Neural cell (in vitro differentiated cells): ENCODE measurements around the gene FGF2. TPM values are rescaled to one million over a fixed set of nuclear protein-coding genes. Genes with fewer than 3 reads are reported as not detected.

Source experiments
- H2AFZ ChIP-seq: fragments of 200-600, 300-800 bp; sonication (generic), shearing (Covaris generic); 2 replicates; pipeline ENCODE4 v1.6.0; 2014; ENCODE audit warnings: low read depth, mild to moderate bottlenecking, antibody characterized with exemption, low read length, moderate library complexity
- H3F3A ChIP-seq: fragments of 200-600 bp; shearing (Covaris generic); 2 replicates; pipeline ENCODE4 v1.6.1; 2016; ENCODE audit warnings: mild to moderate bottlenecking, moderate library complexity, mixed read lengths, antibody characterized with exemption, low read length; ENCODE audit not compliant: insufficient read depth, poor library complexity, severe bottlenecking
- H3K27ac ChIP-seq: fragments of 200-600, 300-800 bp; sonication (generic), shearing (Covaris generic); 2 replicates; pipeline ENCODE4 v1.5.1; 2014; ENCODE audit warnings: mild to moderate bottlenecking, low read length, moderate library complexity
- H3K27me3 ChIP-seq: fragments of 300-800, 200-600 bp; sonication (generic), shearing (Covaris generic); 2 replicates; pipeline ENCODE4 v1.6.0; 2014; ENCODE audit warnings: mild to moderate bottlenecking, low read depth, low read length, moderate library complexity; ENCODE audit not compliant: insufficient read depth
- H3K36me3 ChIP-seq: fragments of 300-800, 200-600 bp; sonication (generic), shearing (Covaris generic); 2 replicates; pipeline ENCODE4 v1.5.1; 2014; ENCODE audit warnings: mild to moderate bottlenecking, antibody characterized with exemption, low read length, moderate library complexity; ENCODE audit not compliant: insufficient read depth
- H3K4me2 ChIP-seq: fragments of 300-800, 200-600 bp; sonication (generic), shearing (Covaris generic); 2 replicates; pipeline ENCODE4 v1.6.0; 2014; ENCODE audit warnings: mild to moderate bottlenecking, low read length
- H3K4me3 ChIP-seq: fragments of 300-800, 200-600 bp; sonication (generic), shearing (Covaris generic); 2 replicates; pipeline ENCODE4 v1.5.1; 2014; ENCODE audit warnings: mild to moderate bottlenecking, low read length, moderate library complexity
- H3K79me2 ChIP-seq: fragments of 200-600 bp; shearing (Covaris generic); replicated peaks from 2 replicates; pipeline ENCODE4 v1.6.0; 2014; ENCODE audit warnings: mild to moderate bottlenecking, low read length, moderate library complexity; ENCODE audit not compliant: insufficient read depth
- H3K9ac ChIP-seq: fragments of 300-800, 200-600 bp; sonication (generic), shearing (Covaris generic); 2 replicates; pipeline ENCODE4 v1.6.1; 2016; ENCODE audit warnings: mild to moderate bottlenecking, low read length, mixed read lengths
- H3K9me2 ChIP-seq: fragments of 200-600 bp; shearing (Covaris generic); 2 replicates; pipeline ENCODE4 v1.6.1; 2016; ENCODE audit warnings: mild to moderate bottlenecking, low read length, mixed read lengths; ENCODE audit not compliant: insufficient read depth
- H3K9me3 ChIP-seq: fragments of 200-600, 300-800 bp; sonication (generic), shearing (Covaris generic); 2 replicates; pipeline ENCODE4 v1.6.1; 2016; ENCODE audit warnings: mild to moderate bottlenecking, mixed run types, low read length, moderate library complexity, mixed read lengths
- H4K20me1 ChIP-seq: fragments of 200-600 bp; shearing (Covaris generic); 2 replicates; pipeline ENCODE4 v1.6.1; 2016; ENCODE audit warnings: mild to moderate bottlenecking, mixed run types; ENCODE audit not compliant: insufficient read depth
- CTCF ChIP-seq: fragments of 450-650 bp; IDR thresholded peaks from 2 replicates; pipeline ENCODE4 v1.5.1; 2014; ENCODE audit warnings: antibody characterized with exemption, mild to moderate bottlenecking, moderate library complexity; ENCODE audit not compliant: poor library complexity, severe bottlenecking
- EP300 ChIP-seq: fragments of 450-650 bp; conservative IDR thresholded peaks from 2 replicates; pipeline ENCODE4 v1.6.1; 2014; ENCODE audit warnings: antibody characterized with exemption, mild to moderate bottlenecking, moderate library complexity; ENCODE audit not compliant: poor library complexity, severe bottlenecking
- EZH2 ChIP-seq: fragments of 200-600, 300-800 bp; shearing (Covaris generic), sonication (generic); IDR thresholded peaks from 2 replicates; pipeline ENCODE4 v1.6.1; 2014; ENCODE audit warnings: antibody characterized with exemption, low read length, borderline replicate concordance, mild to moderate bottlenecking; ENCODE audit not compliant: insufficient read depth, poor library complexity, severe bottlenecking
- MXI1 ChIP-seq: fragments of 450-650 bp; conservative IDR thresholded peaks from 2 replicates; pipeline ENCODE4 v1.6.1; 2014; ENCODE audit warnings: antibody characterized with exemption, mild to moderate bottlenecking; ENCODE audit not compliant: poor library complexity, severe bottlenecking
- POLR2AphosphoS5 ChIP-seq: IDR thresholded peaks from 2 replicates; pipeline ENCODE4 v1.6.1; 2012
- RAD21 ChIP-seq: fragments of 450-650 bp; conservative IDR thresholded peaks from 2 replicates; pipeline ENCODE4 v1.6.1; 2014; ENCODE audit warnings: antibody characterized with exemption, mild to moderate bottlenecking, moderate library complexity
- REST ChIP-seq: IDR thresholded peaks from 2 replicates; pipeline ENCODE4 v1.6.1; 2012; ENCODE audit warnings: borderline replicate concordance
- SMC3 ChIP-seq: fragments of 450-650 bp; conservative IDR thresholded peaks from 2 replicates; pipeline ENCODE4 v1.6.1; 2014; ENCODE audit warnings: antibody characterized with exemption, mild to moderate bottlenecking, moderate library complexity; ENCODE audit not compliant: poor library complexity
- TAF1 ChIP-seq: IDR thresholded peaks from 2 replicates; pipeline ENCODE4 v1.6.1; 2012; ENCODE audit warnings: low read depth
- polyA plus RNA-seq: library from polyadenylated mRNA; depleted of rRNA; stranded (reverse); fragments of >200 nt; gene quantifications from 2 replicates; pipeline ENCODE4 v1.2.3, GENCODE V29; 2014

Gene FGF2
- polyA plus RNA-seq, 1 donor from 2014 or later = 5.8 TPM

- Histone ChIP-seq H4K20me1 (no peaks in the 10 kb centered on the region), H3K4me3 (no peak overlapping the region), H3K9ac (no peak overlapping the region), H2AFZ (no peak overlapping the region), H3K9me3 (no peaks in the 10 kb centered on the region), H3K36me3 (no peaks in the 10 kb centered on the region), H3K79me2 (no peaks in the 10 kb centered on the region), H3K27ac (no peak overlapping the region), H3K9me2 (no peaks in the 10 kb centered on the region), H3K27me3 (no peaks in the 10 kb centered on the region), H3F3A (no peaks in the 10 kb centered on the region), H3K4me2 (no peak overlapping the region)
- no peak for TF ChIP-seq EZH2
- no peak for TF ChIP-seq TAF1
- TF ChIP-seq CTCF = no peak
- no peak for TF ChIP-seq REST
- TF ChIP-seq MXI1 = no peak
- TF ChIP-seq RAD21 = no peak
- TF ChIP-seq SMC3 = no peak
- no peak for TF ChIP-seq EP300
- no peak for TF ChIP-seq POLR2AphosphoS5
Measured at GRCh38 chr4:122793811-122794210, 32.8 kb upstream of the FGF2 start.

- H3K9ac ChIP-seq = no peak overlapping the region
- no peak overlapping the region for H3K4me3 ChIP-seq
- H3K9me3 ChIP-seq = no peaks in the 10 kb centered on the region
- H3K27ac ChIP-seq = no peak overlapping the region
- no peaks in the 10 kb centered on the region for H3K9me2 ChIP-seq
- TF ChIP-seq MXI1 = no peak
- TF ChIP-seq SMC3 = no peak
- no peak for TF ChIP-seq EZH2
- no peak for TF ChIP-seq POLR2AphosphoS5
- H3F3A ChIP-seq = no peaks in the 10 kb centered on the region
- H4K20me1 ChIP-seq = no peaks in the 10 kb centered on the region
- no peaks in the 10 kb centered on the region for H3K79me2 ChIP-seq
- no peaks in the 10 kb centered on the region for H3K36me3 ChIP-seq
- no peak overlapping the region for H2AFZ ChIP-seq
- no peaks in the 10 kb centered on the region for H3K27me3 ChIP-seq
- H3K4me2 ChIP-seq = no peak overlapping the region
Measured at GRCh38 chr4:122796801-122797404, 29.7 kb upstream of the FGF2 start.
